GM04503 (cell line): Measurements from ENCODE around the gene RRM2.
"Not testable (repeated sequence)": the region's sequence is repeated elsewhere in the genome, so short reads cannot be mapped to it uniquely, and the experiment has no call there.

ENCODE experiments used
- DNase-seq: peaks from one replicate; pipeline ENCODE4 v3.0.0-alpha.2; 2012; ENCODE audit warnings: low read depth

The RRM2 gene

GRCh38 chr2:10132596-10132995 is 10.1 kb downstream of the RRM2 start:
- DNase-seq, result no peak

- no peak for DNase-seq
These were observed 10.6 kb downstream of the RRM2 start for GRCh38 chr2:10132996-10133647.

GRCh38 chr2:10135296-10136089 is 13.0 kb downstream of the RRM2 start:
- no peak for DNase-seq

GRCh38 chr2:10136101-10136934 is 13.8 kb downstream of the RRM2 start:
- no peak for DNase-seq

- DNase-seq, result no peak
These were observed 14.7 kb downstream of the RRM2 start for GRCh38 chr2:10137053-10137843.

GRCh38 chr2:10139536-10139935 is 17.0 kb downstream of the RRM2 start:
- no peak for DNase-seq

GRCh38 chr2:10140841-10141610 is 18.5 kb downstream of the RRM2 start:
- DNase-seq, result no peak

GRCh38 chr2:10141736-10142639 is 19.4 kb downstream of the RRM2 start:
- DNase-seq, result no peak

GRCh38 chr2:10142640-10142965 is 20.1 kb downstream of the RRM2 start:
- no peak for DNase-seq

GRCh38 chr2:10144771-10145518 is 22.4 kb downstream of the RRM2 start:
- DNase-seq, result no peak

- DNase-seq, result no peak
These were observed 23.2 kb downstream of the RRM2 start for GRCh38 chr2:10145519-10146357.

- DNase-seq, result no peak
These were observed 23.9 kb downstream of the RRM2 start for GRCh38 chr2:10146366-10147005.

- DNase-seq, result not testable (repeated sequence)
These were observed 24.6 kb downstream of the RRM2 start for GRCh38 chr2:10147050-10147660.

GRCh38 chr2:10148268-10148667 is 25.7 kb downstream of the RRM2 start:
- DNase-seq, result no peak

- no peak for DNase-seq
These were observed 27.1 kb downstream of the RRM2 start for GRCh38 chr2:10149635-10150034.

GRCh38 chr2:10150436-10150835 is 27.9 kb downstream of the RRM2 start:
- DNase-seq, result no peak

- no peak for DNase-seq
These were observed 28.9 kb downstream of the RRM2 start for GRCh38 chr2:10151462-10151861.

- DNase-seq, result no peak
These were observed 34.8 kb downstream of the RRM2 start for GRCh38 chr2:10157293-10157692.
